ENCODE measurements around the gene PPP1R10.

Gene PPP1R10

GRCh38 chr6:30590509-30590908 lies 26.5 kb downstream of the PPP1R10 start:
- Histone ChIP-seq H3K4me1 (ENCODE audit: low read length) (no peaks in the 10 kb centered on the region), H3K36me3 (replicated peaks; ENCODE audit: insufficient read depth, low read length) (no peaks in the 10 kb centered on the region; the same call in none of the 2 replicates), H3K27me3 (replicated peaks; ENCODE audit: insufficient read depth, low read length) (no peaks in the 10 kb centered on the region), H3K9me3 (replicated peaks; ENCODE audit: insufficient read depth, low read length) (no peaks in the 10 kb centered on the region), H4K20me1 (ENCODE audit: insufficient read depth, low read length) (no peaks in the 10 kb centered on the region), H3K9me2 (replicated peaks; ENCODE audit: insufficient read depth, low read length) (no peaks in the 10 kb centered on the region), H3K27ac (ENCODE audit: low read length) (no peak overlapping the region), H3K4me2 (ENCODE audit: low read depth, low read length) (no peak overlapping the region), H3K4me3 (ENCODE audit: low read length) (no peak overlapping the region), H3K9ac (ENCODE audit: low read length) (no peak overlapping the region), H3K79me2 (ENCODE audit: low read length) (peaks cover 36% of the 10 kb centered on the region; the same call in 1 of the 2 replicates), H2AFZ (ENCODE audit: low read length) (no peak overlapping the region), H3F3A (ENCODE audit: insufficient read depth, low read length) (peaks cover 6% of the 10 kb centered on the region; the same call in 1 of the 2 replicates)
- DNase-seq = no peak
- TF ChIP-seq CTCF (IDR thresholded peaks at IDR 0.05; ENCODE audit: low read length) (no peak), EZH2phosphoT487 (IDR thresholded peaks at IDR 0.05; ENCODE audit: low read length) (no peak), EZH2 (optimal IDR thresholded peaks at IDR 0.05; ENCODE audit: low read depth, low read length) (no peak)

GRCh38 chr6:30589754-30590358 lies 27.2 kb downstream of the PPP1R10 start:
- H3K27ac ChIP-seq (ENCODE audit: low read length) = no peak overlapping the region
- no peaks in the 10 kb centered on the region; the same call in none of the 2 replicates for H3K36me3 ChIP-seq (replicated peaks; ENCODE audit: insufficient read depth, low read length)
- H3F3A ChIP-seq (ENCODE audit: insufficient read depth, low read length) = 0 out of 2 replicates have a peak, but pooled peaks cover 4% of the 10 kb centered on the region

GRCh38 chr6:30583921-30584320 lies 33.1 kb downstream of the PPP1R10 start:
- Histone ChIP-seq H3K27ac (ENCODE audit: low read length) (no peak overlapping the region), H3K79me2 (ENCODE audit: low read length) (peaks cover 4% of the 10 kb centered on the region; the same call in 1 of the 2 replicates), H2AFZ (ENCODE audit: low read length) (no peak overlapping the region), H3F3A (ENCODE audit: insufficient read depth, low read length) (no peaks in the 10 kb centered on the region), H3K27me3 (replicated peaks; ENCODE audit: insufficient read depth, low read length) (no peaks in the 10 kb centered on the region), H3K4me1 (ENCODE audit: low read length) (no peaks in the 10 kb centered on the region), H3K36me3 (replicated peaks; ENCODE audit: insufficient read depth, low read length) (peaks cover 3% of the 10 kb centered on the region), H3K9me3 (replicated peaks; ENCODE audit: insufficient read depth, low read length) (no peaks in the 10 kb centered on the region), H3K4me2 (ENCODE audit: low read depth, low read length) (no peak overlapping the region), H3K9me2 (replicated peaks; ENCODE audit: insufficient read depth, low read length) (no peaks in the 10 kb centered on the region), H4K20me1 (ENCODE audit: insufficient read depth, low read length) (no peaks in the 10 kb centered on the region), H3K4me3 (ENCODE audit: low read length) (no peak overlapping the region), H3K9ac (ENCODE audit: low read length) (no peak overlapping the region)
- no peak for TF ChIP-seq EZH2phosphoT487 (IDR thresholded peaks at IDR 0.05; ENCODE audit: low read length)
- TF ChIP-seq CTCF (IDR thresholded peaks at IDR 0.05; ENCODE audit: low read length) = no peak
- no peak for TF ChIP-seq EZH2 (optimal IDR thresholded peaks at IDR 0.05; ENCODE audit: low read depth, low read length)
- DNase-seq = no peak

More at GRCh38 chr6:30589754-30590358, 27.2 kb downstream of the PPP1R10 start:
- Histone ChIP-seq H3K4me2 (ENCODE audit: low read depth, low read length) (no peak overlapping the region), H3K9me3 (replicated peaks; ENCODE audit: insufficient read depth, low read length) (no peaks in the 10 kb centered on the region), H3K9ac (ENCODE audit: low read length) (no peak overlapping the region), H3K9me2 (replicated peaks; ENCODE audit: insufficient read depth, low read length) (no peaks in the 10 kb centered on the region), H4K20me1 (ENCODE audit: insufficient read depth, low read length) (no peaks in the 10 kb centered on the region), H3K4me3 (ENCODE audit: low read length) (no peak overlapping the region), H3K27me3 (replicated peaks; ENCODE audit: insufficient read depth, low read length) (no peaks in the 10 kb centered on the region), H2AFZ (ENCODE audit: low read length) (no peak overlapping the region), H3K4me1 (ENCODE audit: low read length) (no peaks in the 10 kb centered on the region), H3K79me2 (ENCODE audit: low read length) (peaks cover 36% of the 10 kb centered on the region; the same call in 1 of the 2 replicates)
- DNase-seq = no peak
- no peak for TF ChIP-seq EZH2phosphoT487 (IDR thresholded peaks at IDR 0.05; ENCODE audit: low read length)
- no peak for TF ChIP-seq CTCF (IDR thresholded peaks at IDR 0.05; ENCODE audit: low read length)
- no peak for TF ChIP-seq EZH2 (optimal IDR thresholded peaks at IDR 0.05; ENCODE audit: low read depth, low read length)
